Neural cell (in vitro differentiated cells): ENCODE data around the gene GRID1. TPM values are rescaled to one million over a fixed set of nuclear protein-coding genes. Genes with fewer than 3 reads are reported as not detected.

Source experiments
- H2AFZ ChIP-seq: fragments of 200-600, 300-800 bp; sonication (generic), shearing (Covaris generic); 2 replicates; pipeline ENCODE4 v1.6.0; 2014; ENCODE audit warnings: low read depth, mild to moderate bottlenecking, antibody characterized with exemption, low read length, moderate library complexity
- H3F3A ChIP-seq: fragments of 200-600 bp; shearing (Covaris generic); 2 replicates; pipeline ENCODE4 v1.6.1; 2016; ENCODE audit warnings: mild to moderate bottlenecking, moderate library complexity, mixed read lengths, antibody characterized with exemption, low read length; ENCODE audit not compliant: insufficient read depth, poor library complexity, severe bottlenecking
- H3K27ac ChIP-seq: fragments of 200-600, 300-800 bp; sonication (generic), shearing (Covaris generic); 2 replicates; pipeline ENCODE4 v1.5.1; 2014; ENCODE audit warnings: mild to moderate bottlenecking, low read length, moderate library complexity
- H3K27me3 ChIP-seq: fragments of 300-800, 200-600 bp; sonication (generic), shearing (Covaris generic); 2 replicates; pipeline ENCODE4 v1.6.0; 2014; ENCODE audit warnings: mild to moderate bottlenecking, low read depth, low read length, moderate library complexity; ENCODE audit not compliant: insufficient read depth
- H3K36me3 ChIP-seq: fragments of 300-800, 200-600 bp; sonication (generic), shearing (Covaris generic); 2 replicates; pipeline ENCODE4 v1.5.1; 2014; ENCODE audit warnings: mild to moderate bottlenecking, antibody characterized with exemption, low read length, moderate library complexity; ENCODE audit not compliant: insufficient read depth
- H3K4me2 ChIP-seq: fragments of 300-800, 200-600 bp; sonication (generic), shearing (Covaris generic); 2 replicates; pipeline ENCODE4 v1.6.0; 2014; ENCODE audit warnings: mild to moderate bottlenecking, low read length
- H3K4me3 ChIP-seq: fragments of 300-800, 200-600 bp; sonication (generic), shearing (Covaris generic); 2 replicates; pipeline ENCODE4 v1.5.1; 2014; ENCODE audit warnings: mild to moderate bottlenecking, low read length, moderate library complexity
- H3K79me2 ChIP-seq: fragments of 200-600 bp; shearing (Covaris generic); replicated peaks from 2 replicates; pipeline ENCODE4 v1.6.0; 2014; ENCODE audit warnings: mild to moderate bottlenecking, low read length, moderate library complexity; ENCODE audit not compliant: insufficient read depth
- H3K9ac ChIP-seq: fragments of 300-800, 200-600 bp; sonication (generic), shearing (Covaris generic); 2 replicates; pipeline ENCODE4 v1.6.1; 2016; ENCODE audit warnings: mild to moderate bottlenecking, low read length, mixed read lengths
- H3K9me2 ChIP-seq: fragments of 200-600 bp; shearing (Covaris generic); 2 replicates; pipeline ENCODE4 v1.6.1; 2016; ENCODE audit warnings: mild to moderate bottlenecking, low read length, mixed read lengths; ENCODE audit not compliant: insufficient read depth
- H3K9me3 ChIP-seq: fragments of 200-600, 300-800 bp; sonication (generic), shearing (Covaris generic); 2 replicates; pipeline ENCODE4 v1.6.1; 2016; ENCODE audit warnings: mild to moderate bottlenecking, mixed run types, low read length, moderate library complexity, mixed read lengths
- H4K20me1 ChIP-seq: fragments of 200-600 bp; shearing (Covaris generic); 2 replicates; pipeline ENCODE4 v1.6.1; 2016; ENCODE audit warnings: mild to moderate bottlenecking, mixed run types; ENCODE audit not compliant: insufficient read depth
- CTCF ChIP-seq: fragments of 450-650 bp; IDR thresholded peaks from 2 replicates; pipeline ENCODE4 v1.5.1; 2014; ENCODE audit warnings: antibody characterized with exemption, mild to moderate bottlenecking, moderate library complexity; ENCODE audit not compliant: poor library complexity, severe bottlenecking
- EP300 ChIP-seq: fragments of 450-650 bp; conservative IDR thresholded peaks from 2 replicates; pipeline ENCODE4 v1.6.1; 2014; ENCODE audit warnings: antibody characterized with exemption, mild to moderate bottlenecking, moderate library complexity; ENCODE audit not compliant: poor library complexity, severe bottlenecking
- EZH2 ChIP-seq: fragments of 200-600, 300-800 bp; shearing (Covaris generic), sonication (generic); IDR thresholded peaks from 2 replicates; pipeline ENCODE4 v1.6.1; 2014; ENCODE audit warnings: antibody characterized with exemption, low read length, borderline replicate concordance, mild to moderate bottlenecking; ENCODE audit not compliant: insufficient read depth, poor library complexity, severe bottlenecking
- MXI1 ChIP-seq: fragments of 450-650 bp; conservative IDR thresholded peaks from 2 replicates; pipeline ENCODE4 v1.6.1; 2014; ENCODE audit warnings: antibody characterized with exemption, mild to moderate bottlenecking; ENCODE audit not compliant: poor library complexity, severe bottlenecking
- POLR2AphosphoS5 ChIP-seq: IDR thresholded peaks from 2 replicates; pipeline ENCODE4 v1.6.1; 2012
- RAD21 ChIP-seq: fragments of 450-650 bp; conservative IDR thresholded peaks from 2 replicates; pipeline ENCODE4 v1.6.1; 2014; ENCODE audit warnings: antibody characterized with exemption, mild to moderate bottlenecking, moderate library complexity
- REST ChIP-seq: IDR thresholded peaks from 2 replicates; pipeline ENCODE4 v1.6.1; 2012; ENCODE audit warnings: borderline replicate concordance
- SMC3 ChIP-seq: fragments of 450-650 bp; conservative IDR thresholded peaks from 2 replicates; pipeline ENCODE4 v1.6.1; 2014; ENCODE audit warnings: antibody characterized with exemption, mild to moderate bottlenecking, moderate library complexity; ENCODE audit not compliant: poor library complexity
- TAF1 ChIP-seq: IDR thresholded peaks from 2 replicates; pipeline ENCODE4 v1.6.1; 2012; ENCODE audit warnings: low read depth
- polyA plus RNA-seq: library from polyadenylated mRNA; depleted of rRNA; stranded (reverse); fragments of >200 nt; gene quantifications from 2 replicates; pipeline ENCODE4 v1.2.3, GENCODE V29; 2014

GRID1 gene
- polyA plus RNA-seq, 1 donor from 2014 or later = 7.3 TPM

DNA sequence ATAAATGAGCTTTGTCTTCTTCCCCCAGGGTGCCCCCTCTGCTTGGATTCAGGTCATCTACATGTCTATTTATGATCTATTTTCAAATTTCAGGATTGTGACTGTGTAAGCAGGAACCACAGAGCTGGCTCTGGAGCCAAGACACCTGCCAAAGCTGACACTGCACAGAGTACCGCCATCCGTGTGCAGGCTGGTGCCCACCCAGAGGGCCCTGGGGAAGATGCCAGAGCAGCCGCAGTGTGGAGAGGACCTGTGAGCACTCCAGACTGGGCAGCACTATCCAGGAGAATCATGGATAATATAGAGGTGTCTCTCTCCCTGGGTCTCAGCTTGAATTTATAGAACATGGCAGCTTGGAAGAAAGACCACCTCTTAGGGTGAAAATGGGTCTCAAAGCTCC, 577.5 kb downstream of the GRID1 start:
- H3K9me2 ChIP-seq = no peaks in the 10 kb centered on the region
- no peaks in the 10 kb centered on the region for H3K79me2 ChIP-seq
- no peaks in the 10 kb centered on the region for H4K20me1 ChIP-seq
- no peak overlapping the region for H2AFZ ChIP-seq
- no peaks in the 10 kb centered on the region for H3F3A ChIP-seq
- no peaks in the 10 kb centered on the region for H3K27me3 ChIP-seq
- no peak overlapping the region for H3K4me2 ChIP-seq
- H3K9ac ChIP-seq = no peak overlapping the region
- no peak overlapping the region for H3K4me3 ChIP-seq
- TF ChIP-seq TAF1 = no peak
- no peak for TF ChIP-seq EZH2
- TF ChIP-seq CTCF = no peak
- TF ChIP-seq SMC3 = no peak
- no peak for TF ChIP-seq EP300
- H3K36me3 ChIP-seq = no peaks in the 10 kb centered on the region
- H3K27ac ChIP-seq = no peak overlapping the region
- no peaks in the 10 kb centered on the region for H3K9me3 ChIP-seq

DNA sequence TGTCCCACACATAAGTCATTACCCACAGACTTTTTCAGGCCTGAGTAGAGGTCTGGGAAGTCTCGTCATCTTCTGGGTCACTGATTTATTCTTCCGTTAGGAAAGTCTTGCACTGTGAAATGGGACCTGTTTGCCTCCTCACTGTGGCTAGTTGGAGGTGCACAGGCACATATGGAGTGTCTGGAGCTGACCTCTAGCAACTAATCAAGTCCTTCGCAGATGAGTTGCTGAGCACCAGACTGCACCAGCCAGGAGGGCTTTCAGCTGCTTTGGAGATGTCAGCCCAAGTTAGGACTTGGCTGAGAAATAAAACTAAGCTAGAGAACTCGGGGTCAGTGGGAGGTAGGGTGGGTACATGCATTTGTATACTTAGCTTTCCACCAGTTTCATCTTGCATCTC, 578.0 kb downstream of the GRID1 start:
- H3K4me3 ChIP-seq = no peak overlapping the region

GRCh38 chr10:85787881-85788280, 578.7 kb downstream of the GRID1 start:
- no peaks in the 10 kb centered on the region for H3F3A ChIP-seq
- H3K27ac ChIP-seq = no peak overlapping the region
- no peaks in the 10 kb centered on the region for H3K9me3 ChIP-seq
- H3K9ac ChIP-seq = no peak overlapping the region
- H4K20me1 ChIP-seq = no peaks in the 10 kb centered on the region
- no peaks in the 10 kb centered on the region for H3K27me3 ChIP-seq
- H3K36me3 ChIP-seq = no peaks in the 10 kb centered on the region
- H3K79me2 ChIP-seq = no peaks in the 10 kb centered on the region
- no peak overlapping the region for H3K4me3 ChIP-seq
- no peak overlapping the region for H3K4me2 ChIP-seq
- no peak overlapping the region for H2AFZ ChIP-seq
- no peaks in the 10 kb centered on the region for H3K9me2 ChIP-seq
- TF ChIP-seq TAF1 (no peak), MXI1 (no peak), POLR2AphosphoS5 (no peak), EP300 (no peak), RAD21 (no peak), CTCF (no peak), EZH2 (no peak), REST (no peak)

More for the DNA sequence above, 578.0 kb downstream of the GRID1 start:
- H3K9me3 ChIP-seq = no peaks in the 10 kb centered on the region
- no peak overlapping the region for H3K27ac ChIP-seq
- H3K4me2 ChIP-seq = no peak overlapping the region
- no peaks in the 10 kb centered on the region for H3F3A ChIP-seq
- no peak overlapping the region for H2AFZ ChIP-seq
- H3K27me3 ChIP-seq = no peaks in the 10 kb centered on the region
- TF ChIP-seq TAF1 (no peak), CTCF (no peak), SMC3 (no peak), MXI1 (no peak), EP300 (no peak)
- no peaks in the 10 kb centered on the region for H3K9me2 ChIP-seq
- no peaks in the 10 kb centered on the region for H3K79me2 ChIP-seq
- no peaks in the 10 kb centered on the region for H4K20me1 ChIP-seq
- no peak overlapping the region for H3K9ac ChIP-seq
- H3K36me3 ChIP-seq = no peaks in the 10 kb centered on the region
